DND-41 (cell line): ENCODE data around the gene DIS3L2.

Experiments
- ATAC-seq: fragments of 200-7000 bp; cut with Tn5 transposase; 3 replicates; pipeline ENCODE4 v1.9.1; 2021; ENCODE audit warnings: low read depth; ENCODE audit not compliant: insufficient read depth
- DNase-seq: peaks from one replicate; pipeline ENCODE4 v3.0.0-alpha.2; 2020
- H2AFZ ChIP-seq: 2 replicates; pipeline ENCODE4 v1.6.0; 2012; ENCODE audit warnings: low read depth, low read length
- H3K27ac ChIP-seq: 2 replicates; pipeline ENCODE4 v1.5.1; 2012; ENCODE audit warnings: low read length, inconsistent platforms
- H3K27me3 ChIP-seq: fragments of 200-600 bp; sonication (generic); 2 replicates; pipeline ENCODE4 v1.6.0; 2012; ENCODE audit warnings: low read length, mild to moderate bottlenecking, inconsistent platforms; ENCODE audit not compliant: insufficient read depth, poor library complexity
- H3K36me3 ChIP-seq: 2 replicates; pipeline ENCODE4 v1.5.1; 2012; ENCODE audit warnings: low read length, inconsistent platforms; ENCODE audit not compliant: insufficient read depth
- H3K4me1 ChIP-seq: 2 replicates; pipeline ENCODE4 v1.5.1; 2012; ENCODE audit warnings: mild to moderate bottlenecking, low read length; ENCODE audit not compliant: insufficient read depth
- H3K4me2 ChIP-seq: 2 replicates; pipeline ENCODE4 v1.6.0; 2012; ENCODE audit warnings: mild to moderate bottlenecking, moderate library complexity, low read length, inconsistent platforms; ENCODE audit not compliant: insufficient read depth
- H3K4me3 ChIP-seq, 2 experiments: fragments of 200-600 bp in 1 of 2; shearing (Covaris generic) in 1 of 2; 2 replicates each; pipeline ENCODE4 v1.5.1; 2012 to 2016; ENCODE audit warnings: inconsistent platforms in 2 of 2, low read length in 2 of 2, mild to moderate bottlenecking in 2 of 2, low read depth in 1 of 2, moderate library complexity in 1 of 2
- H3K79me2 ChIP-seq: 2 replicates; pipeline ENCODE4 v1.6.0; 2012; ENCODE audit warnings: low read length, inconsistent platforms; ENCODE audit not compliant: insufficient read depth
- H3K9ac ChIP-seq: 2 replicates; pipeline ENCODE4 v1.6.0; 2012; ENCODE audit warnings: low read depth, mild to moderate bottlenecking, inconsistent platforms, low read length, moderate library complexity
- H3K9me3 ChIP-seq: 2 replicates; pipeline ENCODE4 v1.5.1; 2012; ENCODE audit warnings: low read length, moderate library complexity, mild to moderate bottlenecking, inconsistent platforms; ENCODE audit not compliant: insufficient read depth, severe bottlenecking
- H4K20me1 ChIP-seq: 2 replicates; pipeline ENCODE4 v1.6.0; 2012; ENCODE audit warnings: low read length; ENCODE audit not compliant: insufficient read depth
- EZH2 ChIP-seq: IDR thresholded peaks from 3 replicates; pipeline ENCODE4 v1.6.1; 2012; ENCODE audit warnings: borderline replicate concordance, low read depth, mild to moderate bottlenecking, moderate library complexity, low read length, inconsistent platforms; ENCODE audit not compliant: severe bottlenecking
- TF ChIP-seq, protein P1 (sequence below): IDR thresholded peaks from 2 replicates; pipeline ENCODE4 v1.5.1; 2012; ENCODE audit warnings: borderline replicate concordance, low read length, moderate library complexity, mild to moderate bottlenecking; ENCODE audit not compliant: poor library complexity, severe bottlenecking; ENCODE audit errors: extremely low read depth

DIS3L2 gene

DNA sequence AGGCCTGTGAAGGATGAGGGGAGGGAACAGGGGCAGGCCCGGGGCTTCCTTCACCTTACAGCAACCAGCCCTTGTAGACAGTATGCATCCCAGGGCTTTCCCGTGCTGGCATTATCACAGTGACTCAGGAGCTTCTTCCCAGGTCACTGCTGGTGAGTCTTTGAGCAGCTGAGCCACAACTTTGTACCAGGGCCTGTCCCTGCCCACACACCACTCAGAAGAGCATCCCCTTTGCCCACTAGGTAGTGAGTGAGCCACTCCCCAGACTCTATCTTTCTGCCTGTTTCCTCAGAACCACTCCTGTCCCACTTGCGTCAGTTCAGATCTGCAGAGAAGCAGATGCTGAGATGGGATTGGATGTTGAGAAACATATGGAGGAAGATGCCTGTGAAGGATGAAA lies 347.5 kb downstream of the DIS3L2 start:
- ATAC-seq: no peak
- Histone ChIP-seq H4K20me1 (no peaks in the 10 kb centered on the region), H3K36me3 (peaks cover 14% of the 10 kb centered on the region; the same call in 1 of the 2 replicates), H3K4me1 (peaks cover 35% of the 10 kb centered on the region), H3K27ac (peak overlapping the region; percentile 80), H3K4me2 (no peak overlapping the region), H2AFZ (no peak overlapping the region), H3K4me3 (no peak overlapping the region), H3K9ac (no peak overlapping the region), H3K27me3 (no peaks in the 10 kb centered on the region), H3K9me3 (peaks cover 13% of the 10 kb centered on the region), H3K79me2 (no peaks in the 10 kb centered on the region; the same call in 1 of the 2 replicates)
- TF ChIP-seq EZH2: no peak
- TF ChIP-seq, protein P1, sequence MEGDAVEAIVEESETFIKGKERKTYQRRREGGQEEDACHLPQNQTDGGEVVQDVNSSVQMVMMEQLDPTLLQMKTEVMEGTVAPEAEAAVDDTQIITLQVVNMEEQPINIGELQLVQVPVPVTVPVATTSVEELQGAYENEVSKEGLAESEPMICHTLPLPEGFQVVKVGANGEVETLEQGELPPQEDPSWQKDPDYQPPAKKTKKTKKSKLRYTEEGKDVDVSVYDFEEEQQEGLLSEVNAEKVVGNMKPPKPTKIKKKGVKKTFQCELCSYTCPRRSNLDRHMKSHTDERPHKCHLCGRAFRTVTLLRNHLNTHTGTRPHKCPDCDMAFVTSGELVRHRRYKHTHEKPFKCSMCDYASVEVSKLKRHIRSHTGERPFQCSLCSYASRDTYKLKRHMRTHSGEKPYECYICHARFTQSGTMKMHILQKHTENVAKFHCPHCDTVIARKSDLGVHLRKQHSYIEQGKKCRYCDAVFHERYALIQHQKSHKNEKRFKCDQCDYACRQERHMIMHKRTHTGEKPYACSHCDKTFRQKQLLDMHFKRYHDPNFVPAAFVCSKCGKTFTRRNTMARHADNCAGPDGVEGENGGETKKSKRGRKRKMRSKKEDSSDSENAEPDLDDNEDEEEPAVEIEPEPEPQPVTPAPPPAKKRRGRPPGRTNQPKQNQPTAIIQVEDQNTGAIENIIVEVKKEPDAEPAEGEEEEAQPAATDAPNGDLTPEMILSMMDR: no peak
- no peak for DNase-seq

DNA sequence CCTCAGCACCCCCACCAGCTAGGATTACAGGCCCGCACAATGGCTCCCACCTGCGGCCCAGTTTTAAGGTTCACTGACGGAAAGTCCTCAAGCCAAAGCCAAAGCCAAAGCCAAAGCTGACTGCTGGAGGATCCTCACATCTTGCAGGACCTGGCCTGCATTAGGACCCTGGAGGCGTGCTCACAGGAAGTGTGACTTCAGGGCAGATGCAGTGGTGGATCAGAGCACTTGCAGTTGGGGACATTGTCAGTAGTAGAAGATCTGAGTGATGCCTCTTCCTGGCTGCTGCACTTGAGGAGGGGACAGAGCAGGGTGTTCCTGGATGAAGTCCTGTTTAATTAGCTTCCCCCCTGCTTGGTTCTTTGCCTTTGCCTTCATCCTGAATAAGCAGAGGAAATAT lies 348.1 kb downstream of the DIS3L2 start:
- no peaks in the 10 kb centered on the region for H4K20me1 ChIP-seq
- no peak overlapping the region for H3K4me3 ChIP-seq
- peak overlapping the region; percentile 23; the same call in 1 of the 2 replicates for H2AFZ ChIP-seq
- H3K9ac ChIP-seq: peak overlapping the region; percentile 43
- H3K9me3 ChIP-seq: peaks cover 13% of the 10 kb centered on the region
- H3K36me3 ChIP-seq: peaks cover 9% of the 10 kb centered on the region; the same call in 1 of the 2 replicates
- peaks cover 41% of the 10 kb centered on the region for H3K4me1 ChIP-seq
- H3K79me2 ChIP-seq: no peaks in the 10 kb centered on the region; the same call in 1 of the 2 replicates
- DNase-seq (peak; percentile 59), ATAC-seq (peak; percentile 83)
- no peaks in the 10 kb centered on the region for H3K27me3 ChIP-seq
- TF ChIP-seq EZH2: no peak
- TF ChIP-seq, protein P1: no peak
- peak overlapping the region; percentile 48 for H3K4me2 ChIP-seq
- H3K27ac ChIP-seq: peak overlapping the region; percentile 80

DNA sequence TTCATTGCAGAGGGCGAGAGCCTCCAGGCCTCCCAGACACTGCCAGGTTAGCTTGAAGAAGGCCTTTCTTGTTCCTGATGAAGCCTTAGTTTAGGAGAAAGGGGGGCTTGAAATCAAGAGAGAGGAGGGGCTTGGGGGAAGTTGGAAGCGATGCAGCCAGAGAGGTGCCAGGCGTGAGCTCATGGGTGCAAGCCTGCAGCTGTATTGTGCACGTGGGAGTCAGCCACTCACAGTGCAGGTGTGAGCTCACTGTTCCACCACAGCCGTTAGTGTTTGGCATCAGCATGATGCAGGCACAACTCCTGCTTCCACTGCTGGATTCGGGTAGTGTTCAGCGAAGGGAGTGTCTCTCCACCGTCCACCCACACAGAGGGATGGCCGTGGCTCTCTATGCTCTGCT lies 348.6 kb downstream of the DIS3L2 start:
- peak overlapping the region; percentile 80 for H3K27ac ChIP-seq
- H4K20me1 ChIP-seq: no peaks in the 10 kb centered on the region
- no peak for TF ChIP-seq EZH2
- TF ChIP-seq, protein P1: no peak
- no peaks in the 10 kb centered on the region for H3K27me3 ChIP-seq
- no peaks in the 10 kb centered on the region; the same call in 1 of the 2 replicates for H3K79me2 ChIP-seq
- peak; percentile 60 for DNase-seq
- peaks cover 13% of the 10 kb centered on the region for H3K9me3 ChIP-seq
- peak overlapping the region; percentile 23; the same call in 1 of the 2 replicates for H2AFZ ChIP-seq
- peaks cover 47% of the 10 kb centered on the region for H3K4me1 ChIP-seq
- H3K4me2 ChIP-seq: peak overlapping the region; percentile 48
- H3K9ac ChIP-seq: peak overlapping the region; percentile 43
- ATAC-seq: peak; percentile 81
- peaks cover 9% of the 10 kb centered on the region; the same call in 1 of the 2 replicates for H3K36me3 ChIP-seq
- peak overlapping the region in 1 of 2 experiments; percentile 6; a peak in 1 of 4 replicates for H3K4me3 ChIP-seq
